H9 (cell line): Measurements from ENCODE around the gene KLF16. TPM values are rescaled to one million over a fixed set of nuclear protein-coding genes. Genes with fewer than 3 reads are reported as not detected.

Experiments
- DNase-seq: peaks from one replicate; pipeline ENCODE4 v3.0.0-alpha.2; 2017
- H2AFZ ChIP-seq: one replicate; pipeline ENCODE4 v1.6.1; 2013; ENCODE audit warnings: mild to moderate bottlenecking, low read length, control low read depth, moderate library complexity
- H2AK5ac ChIP-seq: 2 replicates; pipeline ENCODE4 v1.6.1; 2013; ENCODE audit warnings: low read length, control low read depth, mixed read lengths; ENCODE audit not compliant: insufficient read length
- H2BK120ac ChIP-seq: one replicate; pipeline ENCODE4 v1.6.1; 2013; ENCODE audit warnings: low read depth, mild to moderate bottlenecking, low read length, control low read depth, inconsistent platforms; ENCODE audit not compliant: poor library complexity, severe bottlenecking
- H2BK12ac ChIP-seq: 2 replicates; pipeline ENCODE4 v1.6.1; 2013; ENCODE audit warnings: low read length, control low read depth, mixed read lengths, low read depth; ENCODE audit not compliant: insufficient read length
- H2BK15ac ChIP-seq: 2 replicates; pipeline ENCODE4 v1.6.1; 2013; ENCODE audit warnings: low read depth, low read length, control low read depth
- H2BK20ac ChIP-seq: one replicate; pipeline ENCODE4 v1.6.1; 2013; ENCODE audit warnings: low read depth, mild to moderate bottlenecking, low read length, control low read depth, inconsistent platforms; ENCODE audit not compliant: poor library complexity, severe bottlenecking
- H2BK5ac ChIP-seq: 2 replicates; pipeline ENCODE4 v1.6.1; 2013; ENCODE audit warnings: low read length, control low read depth, mixed read lengths; ENCODE audit not compliant: insufficient read length
- H3K14ac ChIP-seq: 2 replicates; pipeline ENCODE4 v1.6.1; 2013; ENCODE audit warnings: low read length, control low read depth; ENCODE audit not compliant: insufficient read depth
- H3K18ac ChIP-seq: 2 replicates; pipeline ENCODE4 v1.6.1; 2013; ENCODE audit warnings: low read depth, mild to moderate bottlenecking, mixed read lengths, low read length, control low read depth; ENCODE audit not compliant: insufficient read length
- H3K23ac ChIP-seq: 2 replicates; pipeline ENCODE4 v1.6.1; 2013; ENCODE audit warnings: low read length, control low read depth, mixed read lengths, low read depth; ENCODE audit not compliant: insufficient read length
- H3K23me2 ChIP-seq: 2 replicates; pipeline ENCODE4 v1.6.1; 2013; ENCODE audit warnings: low read depth, mild to moderate bottlenecking, mixed read lengths, low read length, control low read depth; ENCODE audit not compliant: insufficient read length, poor library complexity, severe bottlenecking
- H3K27ac ChIP-seq: 2 replicates; pipeline ENCODE4 v1.5.1; 2013; ENCODE audit warnings: low read length, control low read depth, mixed read lengths, low read depth; ENCODE audit not compliant: insufficient read length
- H3K27me3 ChIP-seq: 2 replicates; pipeline ENCODE4 v1.6.1; 2013; ENCODE audit warnings: low read length, control low read depth, inconsistent platforms; ENCODE audit not compliant: insufficient read depth
- H3K4ac ChIP-seq: 2 replicates; pipeline ENCODE4 v1.6.1; 2013; ENCODE audit warnings: low read depth, mild to moderate bottlenecking, control low read depth, inconsistent platforms, low read length, moderate library complexity
- H3K4me1 ChIP-seq: 2 replicates; pipeline ENCODE4 v1.6.1; 2013; ENCODE audit warnings: low read length, control low read depth, inconsistent platforms; ENCODE audit not compliant: insufficient read depth
- H3K4me2 ChIP-seq: 2 replicates; pipeline ENCODE4 v1.6.1; 2013; ENCODE audit warnings: low read length, control low read depth, mixed read lengths; ENCODE audit not compliant: insufficient read length, insufficient read depth
- H3K56ac ChIP-seq: 2 replicates; pipeline ENCODE4 v1.6.1; 2013; ENCODE audit warnings: low read depth, mild to moderate bottlenecking, mixed read lengths, low read length, control low read depth; ENCODE audit not compliant: insufficient read length
- H3K79me1 ChIP-seq: 2 replicates; pipeline ENCODE4 v1.6.1; 2013; ENCODE audit warnings: low read depth, mild to moderate bottlenecking, moderate library complexity, low read length, control low read depth, inconsistent platforms; ENCODE audit not compliant: insufficient read depth, poor library complexity, severe bottlenecking
- H3K79me2 ChIP-seq: 2 replicates; pipeline ENCODE4 v1.6.1; 2013; ENCODE audit warnings: low read length, control low read depth, inconsistent platforms; ENCODE audit not compliant: insufficient read depth
- H3K9ac ChIP-seq: 2 replicates; pipeline ENCODE4 v1.6.1; 2013; ENCODE audit warnings: low read length, control low read depth, mixed read lengths; ENCODE audit not compliant: insufficient read length; ENCODE audit errors: extremely low read depth
- H3K9me3 ChIP-seq: one replicate; pipeline ENCODE4 v1.6.1; 2013; ENCODE audit warnings: low read depth, low read length, inconsistent platforms; ENCODE audit not compliant: control insufficient read depth
- H3T11ph ChIP-seq: one replicate; pipeline ENCODE4 v1.6.1; 2013; ENCODE audit warnings: mild to moderate bottlenecking, low read length, control low read depth, inconsistent platforms
- H4K20me1 ChIP-seq: one replicate; pipeline ENCODE4 v1.6.1; 2013; ENCODE audit not compliant: control insufficient read depth, insufficient read length, insufficient read depth
- H4K5ac ChIP-seq: 2 replicates; pipeline ENCODE4 v1.6.1; 2013; ENCODE audit warnings: low read depth, mild to moderate bottlenecking, mixed read lengths, low read length, control low read depth; ENCODE audit not compliant: insufficient read length
- H4K8ac ChIP-seq: replicated peaks from 2 replicates; pipeline ENCODE4 v1.6.1; 2013; ENCODE audit warnings: low read length, control low read depth, mixed read lengths, low read depth; ENCODE audit not compliant: insufficient read length
- H4K91ac ChIP-seq: 2 replicates; pipeline ENCODE4 v1.6.1; 2013; ENCODE audit warnings: low read depth, mild to moderate bottlenecking, moderate library complexity, mixed read lengths, low read length, control low read depth; ENCODE audit not compliant: insufficient read length
- H3K27ac Mint-ChIP-seq, 3 experiments: 2 replicates in 2 of 3; 3 replicates in 1 of 3; pipeline ENCODE4 v1.8.0; 2020 to 2021; ENCODE audit warnings: mixed read lengths in 3 of 3, mild to moderate bottlenecking in 1 of 3, moderate library complexity in 1 of 3
- H3K27me3 Mint-ChIP-seq: 2 replicates; pipeline ENCODE4 v1.8.0; 2021; ENCODE audit warnings: low read depth, mild to moderate bottlenecking, moderate library complexity, mixed read lengths
- H3K36me3 Mint-ChIP-seq, 3 experiments: 2 replicates in 2 of 3; 3 replicates in 1 of 3; pipeline ENCODE4 v1.8.0; 2020 to 2021; ENCODE audit warnings: low read depth in 3 of 3, mixed read lengths in 3 of 3; ENCODE audit not compliant: insufficient read depth in 1 of 3
- H3K4me1 Mint-ChIP-seq, 2 experiments: 2 replicates each; pipeline ENCODE4 v1.8.0; 2020; ENCODE audit warnings: mixed read lengths in 2 of 2
- H3K4me3 Mint-ChIP-seq, 2 experiments: 2 replicates in 1 of 2; 3 replicates in 1 of 2; pipeline ENCODE4 v1.8.0; 2020 to 2021; ENCODE audit warnings: mild to moderate bottlenecking in 2 of 2, mixed read lengths in 2 of 2, moderate library complexity in 1 of 2
- H3K9me3 Mint-ChIP-seq, 2 experiments: 2 replicates in 1 of 2; 3 replicates in 1 of 2; pipeline ENCODE4 v1.8.0; 2020; ENCODE audit warnings: mild to moderate bottlenecking in 2 of 2, mixed read lengths in 2 of 2, moderate library complexity in 1 of 2
- CTCF ChIP-seq: fragments of 200-600 bp; sonication (generic); conservative IDR thresholded peaks from 3 replicates; pipeline ENCODE4 v1.8.0; 2021; ENCODE audit warnings: antibody characterized with exemption, mild to moderate bottlenecking
- whole genome bisulfite sequencing: extraction: QIAGEN DNeasy Blood & Tissue Kit; methylation state at CpG from one replicate; pipeline ENCODE4 v1.1.7; 2013; ENCODE audit warnings: missing lambda C conversion rate, low lambda C conversion rate, mixed read lengths; ENCODE audit not compliant: insufficient read length; ENCODE audit errors: extremely low coverage; 5-methylcytosine and 5-hydroxymethylcytosine counted together
- total RNA-seq: library from RNA; stranded (reverse); gene quantifications from 2 replicates; pipeline ENCODE4 v1.2.1, GENCODE V29; 2021

KLF16 gene
- total RNA-seq, 1 experiment from 2014 or later, result 66.8 TPM

- Histone ChIP-seq H3K9ac (no peak overlapping the region), H3K79me2 (peaks cover 2% of the 10 kb centered on the region; the same call in 1 of the 2 replicates), H4K5ac (no peak overlapping the region), H3K14ac (no peak overlapping the region; the same call in 1 of the 2 replicates), H2BK20ac (no peak overlapping the region), H3K27me3 (no peaks in the 10 kb centered on the region), H3K23ac (no peak overlapping the region), H2BK5ac (no peak overlapping the region), H3T11ph (no peak overlapping the region), H4K8ac (no peak overlapping the region), H2AFZ (no peak overlapping the region), H3K4me1 (no peaks in the 10 kb centered on the region), H3K79me1 (no peaks in the 10 kb centered on the region), H2BK12ac (no peak overlapping the region), H3K23me2 (no peaks in the 10 kb centered on the region), H2BK15ac (no peak overlapping the region), H4K91ac (no peak overlapping the region), H2AK5ac (no peak overlapping the region), H4K20me1 (no peaks in the 10 kb centered on the region), H3K4me2 (no peak overlapping the region), H3K56ac (no peak overlapping the region), H3K27ac (no peak overlapping the region), H3K4ac (no peak overlapping the region), H2BK120ac (no peak overlapping the region), H3K18ac (no peak overlapping the region), H3K9me3 (no peaks in the 10 kb centered on the region)
- H3K9me3 Mint-ChIP-seq, result no peaks in the 10 kb centered on the region
- TF ChIP-seq CTCF, result no peak
- DNase-seq, result peak; percentile 76
- H3K27ac Mint-ChIP-seq, result no peak overlapping the region
- H3K36me3 Mint-ChIP-seq, result peaks cover 6 to 35% (median 19%) of the 10 kb centered on the region in 3 experiments; a peak in 6 of 7 replicates
- no peaks in the 10 kb centered on the region for H3K27me3 Mint-ChIP-seq
- peak overlapping the region; percentile 10 to 29; a peak in 2 of 5 replicates for H3K4me3 Mint-ChIP-seq
- no CpG with 5 or more reads among the region's 63 CpGs for WGBS
- peaks cover 5 to 13% of the 10 kb centered on the region in 2 experiments; a peak in 3 of 4 replicates for H3K4me1 Mint-ChIP-seq
These were observed 36.5 kb downstream of the KLF16 start for GRCh38 chr19:1826557-1827521.
